GM18508 (cell line): ENCODE results near the gene SERPINB1.
"Not testable (repeated sequence)": the region's sequence is repeated elsewhere in the genome, so short reads cannot be mapped to it uniquely, and the experiment has no call there.

Experiments
- ATAC-seq: cut with Tn5 transposase; IDR thresholded peaks from one replicate; pipeline ENCODE4 v1.9.1; 2021; ENCODE audit warnings: moderate number of reproducible peaks; ENCODE audit not compliant: insufficient read depth, unreplicated experiment

The SERPINB1 gene

DNA sequence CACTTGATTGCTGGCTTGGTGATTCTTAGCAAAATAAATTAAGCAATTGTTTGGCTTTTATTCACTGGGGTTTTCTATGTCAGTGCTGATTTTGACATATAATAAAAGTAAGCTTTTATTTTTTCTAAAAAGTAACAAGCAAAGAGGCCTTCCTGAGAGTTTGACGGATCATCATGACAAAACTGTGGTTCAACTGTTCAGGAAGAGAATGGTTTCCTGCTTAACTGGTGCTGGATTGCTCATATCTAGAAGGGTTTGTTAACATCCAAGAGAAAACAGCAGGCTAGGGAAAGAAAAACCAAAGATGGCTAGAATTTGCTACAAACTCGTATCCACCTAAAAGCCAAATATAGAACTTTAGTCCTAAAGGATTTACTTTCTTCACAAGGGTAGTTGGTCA lies 21.2 kb downstream of the SERPINB1 start:
- no peak for ATAC-seq

DNA sequence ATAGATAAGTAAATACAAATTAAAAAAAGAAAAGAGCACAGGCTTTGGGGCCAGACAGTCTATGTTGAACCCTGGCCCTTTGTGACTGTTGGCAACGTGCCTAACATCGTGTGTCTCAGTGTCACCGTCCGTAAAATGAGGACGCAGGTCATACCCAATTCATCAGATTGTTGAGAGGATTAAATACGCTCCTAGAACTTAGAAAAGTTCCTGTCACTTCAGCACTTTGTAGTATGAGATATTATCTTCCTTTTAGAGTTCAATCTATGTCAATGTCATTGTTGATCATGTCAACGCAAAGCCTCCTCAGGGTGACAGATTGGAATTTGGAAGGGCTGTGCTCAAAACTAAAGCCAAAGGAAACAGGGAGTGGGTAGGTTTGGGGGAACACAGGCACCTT lies 21.7 kb downstream of the SERPINB1 start:
- no peak for ATAC-seq

DNA sequence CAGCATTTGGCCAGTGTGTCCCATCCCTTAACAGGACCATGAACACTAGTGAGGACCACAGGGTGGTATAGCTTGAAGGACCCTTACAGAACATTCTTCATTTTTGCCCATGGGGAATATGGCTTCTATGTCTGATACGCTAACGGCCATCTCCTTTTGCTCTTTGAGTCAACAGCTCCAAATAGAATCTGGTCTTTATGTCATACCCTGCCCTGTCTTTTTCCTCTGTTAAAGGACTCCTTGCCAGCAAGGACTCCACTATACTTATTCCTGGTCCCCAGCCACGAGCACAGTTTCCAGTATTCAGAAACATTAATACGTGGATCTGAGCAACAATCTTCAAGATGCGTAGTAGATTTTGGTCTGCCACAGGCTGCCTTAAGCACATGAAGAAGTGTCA lies 22.5 kb downstream of the SERPINB1 start:
- ATAC-seq, result no peak

DNA sequence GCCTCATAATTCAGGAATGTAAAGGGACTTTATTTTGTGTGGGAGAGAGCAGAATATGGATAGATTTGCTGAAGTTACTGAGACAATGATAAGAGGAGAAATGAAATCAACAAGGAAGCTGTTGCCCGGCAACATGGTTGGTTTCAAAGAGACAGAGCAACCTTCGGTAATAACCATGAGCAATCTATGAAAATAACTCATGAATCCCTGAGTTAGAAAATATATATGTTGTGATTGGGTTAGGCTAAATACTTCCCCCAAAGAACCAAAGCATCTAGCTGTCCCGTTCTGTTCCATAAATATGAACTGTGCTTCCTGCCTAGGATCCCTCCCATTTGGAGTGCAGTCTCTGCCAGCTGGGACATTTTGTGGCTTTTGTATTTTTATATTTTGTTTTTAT lies 23.1 kb downstream of the SERPINB1 start:
- no peak for ATAC-seq

DNA sequence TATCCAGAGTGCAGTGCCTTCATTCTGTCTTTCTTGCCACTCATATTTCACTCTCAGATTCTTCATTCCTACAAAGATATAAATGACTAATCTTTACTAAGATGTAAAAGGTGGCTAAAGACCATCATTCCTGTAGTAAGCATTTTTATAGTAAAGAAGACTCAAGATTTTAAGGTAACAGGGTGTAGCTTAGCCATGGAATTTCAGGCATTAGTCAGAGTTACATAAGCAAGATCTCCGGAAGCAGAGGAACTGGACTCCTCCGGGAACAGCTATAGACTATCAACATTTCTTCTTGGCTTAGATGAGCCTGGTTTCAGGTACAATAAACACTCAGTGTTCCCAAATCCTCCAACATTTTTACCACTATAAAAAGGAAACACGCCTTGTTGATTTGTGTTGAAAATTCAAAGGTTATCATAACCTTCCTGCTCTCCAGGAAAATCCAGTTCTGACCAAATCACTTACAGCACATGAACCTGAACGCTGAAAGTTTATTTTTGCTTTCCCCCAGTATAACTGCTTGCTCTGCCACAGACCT lies 23.7 kb downstream of the SERPINB1 start:
- no peak for ATAC-seq

DNA sequence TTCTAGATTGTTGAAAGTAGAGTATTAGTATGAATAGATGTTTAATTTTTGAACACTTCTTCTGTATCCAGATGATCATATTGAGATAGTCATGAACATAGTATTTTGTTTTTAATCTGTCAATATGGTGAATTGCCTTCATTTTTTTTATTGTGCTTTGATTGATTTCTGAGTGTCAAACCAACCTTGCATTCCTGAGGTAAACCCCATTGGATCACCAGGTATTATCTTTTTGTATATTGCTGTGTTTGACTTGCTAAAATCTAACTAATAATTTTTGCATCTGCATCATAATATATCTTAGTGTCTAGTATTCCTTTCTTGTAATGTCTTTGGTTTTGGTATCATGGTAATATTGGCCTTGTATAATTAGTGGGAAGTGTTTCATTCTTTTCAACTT lies 25.5 kb downstream of the SERPINB1 start:
- no peak for ATAC-seq

DNA sequence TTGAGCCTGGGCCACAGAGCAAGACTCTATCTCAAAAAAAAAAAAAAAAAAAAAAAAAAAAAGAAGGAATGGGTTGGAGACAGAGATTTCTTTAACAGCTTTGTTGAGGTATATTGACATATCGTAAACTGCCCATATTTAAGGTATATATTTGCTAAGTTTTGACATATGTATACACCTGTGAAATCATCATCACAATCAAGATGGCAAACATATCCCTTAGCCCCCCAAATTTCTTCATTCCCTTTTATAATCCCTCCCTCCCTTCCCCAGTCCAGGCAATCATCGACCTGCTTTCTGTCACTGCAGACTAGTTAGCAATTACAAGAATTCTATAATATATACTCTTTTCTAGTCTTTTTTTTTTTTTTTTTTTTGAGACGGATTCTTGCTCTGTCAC lies 29.0 kb downstream of the SERPINB1 start:
- ATAC-seq, result no peak

DNA sequence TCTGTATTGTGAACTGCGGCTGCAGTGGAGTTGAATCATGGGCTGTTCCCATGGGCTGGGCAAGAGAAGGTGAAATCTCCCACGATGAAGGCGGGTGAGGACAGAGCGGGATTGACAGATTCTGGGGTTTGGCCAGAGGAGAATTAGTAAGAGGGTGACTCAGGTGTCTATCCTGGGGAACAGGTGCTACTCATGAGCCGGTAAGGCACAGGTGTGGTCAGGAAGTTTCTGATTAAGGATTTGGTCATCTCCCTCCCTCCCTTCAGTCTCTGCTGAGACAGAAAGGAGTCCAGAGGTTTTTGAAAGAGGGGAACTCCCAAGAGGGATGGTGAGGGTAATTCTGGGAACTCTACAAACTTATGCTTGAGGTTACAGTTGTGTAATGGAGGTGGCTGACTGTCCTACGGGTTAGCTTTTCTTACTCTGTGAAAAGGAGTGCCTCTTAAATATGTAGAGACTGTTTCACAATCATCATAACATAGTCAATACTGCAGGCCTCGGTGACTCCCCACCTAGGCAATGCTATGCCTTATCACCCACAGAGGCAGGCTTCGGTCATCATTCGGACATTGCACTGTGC lies 31.5 kb downstream of the SERPINB1 start:
- ATAC-seq, result no peak

DNA sequence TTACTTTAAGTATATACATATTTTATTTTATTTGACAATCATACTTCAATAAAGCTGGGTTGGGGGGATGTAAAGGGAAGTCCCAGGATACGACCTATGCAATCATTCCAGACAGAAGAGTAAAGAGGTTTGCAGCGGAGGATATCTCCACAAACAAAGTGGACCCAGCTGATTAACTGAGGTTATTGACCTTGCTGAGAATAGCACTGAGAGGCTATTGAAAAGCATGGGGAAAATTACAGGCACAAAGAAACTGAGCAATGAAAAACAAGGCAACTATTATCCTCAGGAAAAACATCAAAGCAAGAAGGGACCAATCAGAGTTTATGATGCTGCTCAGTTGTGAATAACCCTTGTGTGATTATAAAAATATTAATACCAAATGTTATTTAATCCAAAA lies 32.6 kb downstream of the SERPINB1 start:
- ATAC-seq, result no peak

DNA sequence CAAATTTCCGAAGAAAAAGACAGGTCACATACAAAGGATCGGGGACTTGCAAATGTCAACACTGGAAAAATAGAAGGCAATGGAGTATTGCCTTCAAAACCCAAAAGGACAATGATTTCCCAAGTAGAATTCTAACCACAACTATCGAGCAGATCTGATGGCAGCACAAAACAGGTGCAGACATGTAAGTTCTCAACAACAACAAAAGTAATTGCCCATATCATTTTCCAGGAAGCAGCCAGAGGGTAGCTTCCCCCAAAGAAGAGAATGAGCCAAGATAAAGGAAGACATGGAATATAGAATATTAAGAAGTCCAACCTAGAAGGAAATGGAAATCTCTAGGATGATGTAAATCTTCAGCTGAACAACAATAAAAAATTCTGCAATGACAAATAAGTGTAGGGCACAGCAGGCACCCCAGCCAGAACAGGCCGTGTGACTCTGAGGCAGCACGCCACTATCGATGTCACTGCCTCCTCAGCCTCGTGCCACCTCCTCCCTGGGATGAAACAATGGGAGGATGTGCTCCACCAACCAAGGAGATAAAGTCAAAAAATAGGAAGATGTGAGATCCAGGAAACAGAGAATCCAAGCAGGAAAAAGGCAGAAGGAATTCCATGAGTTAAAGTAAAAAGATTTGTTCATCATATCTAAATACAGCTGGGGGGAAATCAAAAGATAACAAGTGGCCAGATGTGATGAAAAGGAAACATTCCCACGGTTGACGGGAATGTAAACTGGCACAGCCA lies 34.1 kb downstream of the SERPINB1 start:
- ATAC-seq, result no peak

DNA sequence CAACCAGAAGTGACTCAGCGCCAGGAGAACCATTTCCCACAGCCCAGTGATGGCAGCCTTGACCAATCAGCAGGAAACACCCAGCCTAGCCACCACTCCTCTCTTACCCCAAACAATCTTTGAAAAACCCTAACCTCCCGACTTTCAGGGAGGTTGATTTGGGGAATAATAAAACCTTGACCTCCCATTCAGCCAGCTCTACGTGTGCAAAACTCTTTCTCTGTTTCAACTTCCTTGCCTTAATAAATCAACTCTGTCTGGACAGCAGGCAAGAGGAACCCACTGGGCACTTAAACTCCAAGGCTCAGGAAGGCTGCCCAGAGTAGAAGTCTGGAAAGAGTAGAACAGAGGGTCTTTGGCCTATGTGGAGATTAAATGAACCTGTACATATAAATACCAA lies 35.0 kb downstream of the SERPINB1 start:
- no peak for ATAC-seq

DNA sequence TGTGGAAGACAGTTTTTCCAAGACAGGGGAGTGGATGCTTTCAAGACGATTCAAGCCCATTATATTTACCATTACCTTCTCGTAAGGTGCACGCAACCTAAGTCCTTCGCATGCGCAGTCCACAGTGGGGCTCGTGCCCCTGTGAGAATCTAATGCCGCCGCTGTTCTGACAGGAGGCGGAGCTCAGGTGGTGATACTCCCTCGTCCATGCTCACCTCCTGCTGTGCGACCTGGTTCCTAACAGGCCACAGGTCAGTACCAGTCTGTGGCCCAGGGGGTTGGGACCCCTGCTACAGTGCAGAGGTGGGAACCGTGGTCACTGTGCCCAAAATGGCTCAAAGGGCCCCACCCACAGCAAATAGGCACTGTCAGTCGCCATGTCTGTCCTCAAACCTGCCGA lies 36.6 kb downstream of the SERPINB1 start:
- ATAC-seq, result no peak

DNA sequence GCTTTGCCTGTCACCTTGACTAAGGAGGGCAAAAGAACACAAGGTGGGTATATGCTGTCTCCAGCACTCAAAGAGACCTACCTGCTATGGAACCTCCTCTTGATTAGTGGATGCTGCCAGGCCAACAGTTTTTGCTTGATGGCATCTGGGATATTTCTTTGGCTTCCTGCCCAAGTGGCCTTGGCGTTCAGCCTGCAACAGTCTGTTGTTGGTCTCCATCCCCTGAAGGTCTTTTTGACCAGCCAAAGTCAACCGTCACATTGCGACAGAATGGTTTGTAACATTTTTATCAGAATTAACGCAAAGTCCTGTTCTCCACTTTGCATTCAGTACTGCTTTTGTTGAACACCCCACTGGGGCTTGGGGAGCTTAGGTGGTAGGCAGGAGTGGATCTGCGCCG lies 37.1 kb downstream of the SERPINB1 start:
- ATAC-seq, result no peak

DNA sequence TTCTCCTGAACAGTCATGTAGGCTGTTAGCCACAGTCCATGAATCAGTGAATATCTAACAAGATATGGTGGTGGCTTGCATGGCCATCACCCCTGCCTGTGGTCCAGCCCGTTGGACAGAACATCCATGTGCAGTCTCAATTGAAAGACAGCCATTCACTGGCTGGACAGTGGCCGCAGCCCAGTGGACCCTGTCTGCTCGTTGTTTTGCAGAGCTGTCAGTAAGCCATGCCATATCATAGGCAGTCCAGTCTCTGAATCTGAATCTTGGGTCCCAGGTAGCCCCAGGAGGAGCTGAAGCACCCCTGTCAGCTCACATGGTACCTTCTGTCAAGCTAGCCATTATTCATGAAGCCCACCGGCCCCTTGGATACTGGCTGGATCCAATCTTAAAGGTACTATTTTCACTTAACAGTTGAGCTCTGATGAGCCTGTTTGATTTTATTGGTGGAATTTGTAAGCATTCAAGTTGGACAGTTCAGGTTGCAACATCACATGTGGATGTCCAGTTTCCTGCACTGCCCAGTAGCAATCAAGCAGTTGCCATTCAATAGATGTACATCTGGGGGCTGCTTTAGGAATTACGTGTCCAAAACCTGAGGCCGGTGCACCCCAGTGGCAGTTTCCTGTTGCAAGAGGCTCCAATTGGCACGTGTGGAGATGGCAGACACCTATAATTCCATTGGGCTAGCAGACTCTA lies 37.8 kb downstream of the SERPINB1 start:
- no peak for ATAC-seq

DNA sequence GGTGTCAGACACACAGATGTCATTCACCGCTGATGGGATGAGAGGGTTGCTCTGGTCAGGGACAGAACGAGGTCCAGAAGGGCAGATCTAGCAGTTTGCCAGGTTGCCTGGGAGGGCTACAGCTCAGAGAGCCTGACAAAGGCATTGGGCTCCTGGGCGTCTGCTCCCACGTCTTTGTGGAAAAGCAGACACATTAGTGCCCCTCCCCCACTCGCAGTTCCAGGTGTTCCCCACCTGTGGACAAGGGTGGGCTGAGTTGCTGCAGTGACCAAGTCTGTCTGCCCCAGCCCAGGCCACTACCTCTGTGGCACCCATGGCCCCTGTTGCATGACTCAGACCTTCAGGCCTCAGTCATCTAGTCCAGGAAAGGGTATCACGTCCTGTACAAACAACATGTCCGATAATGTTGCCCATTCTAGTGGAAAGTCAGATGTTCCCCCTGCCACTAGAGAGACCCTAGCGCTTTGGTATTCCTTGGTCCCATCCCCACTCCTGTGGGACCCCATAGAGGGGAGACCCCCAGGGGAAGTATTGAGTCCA lies 39.1 kb downstream of the SERPINB1 start:
- ATAC-seq, result no peak

DNA sequence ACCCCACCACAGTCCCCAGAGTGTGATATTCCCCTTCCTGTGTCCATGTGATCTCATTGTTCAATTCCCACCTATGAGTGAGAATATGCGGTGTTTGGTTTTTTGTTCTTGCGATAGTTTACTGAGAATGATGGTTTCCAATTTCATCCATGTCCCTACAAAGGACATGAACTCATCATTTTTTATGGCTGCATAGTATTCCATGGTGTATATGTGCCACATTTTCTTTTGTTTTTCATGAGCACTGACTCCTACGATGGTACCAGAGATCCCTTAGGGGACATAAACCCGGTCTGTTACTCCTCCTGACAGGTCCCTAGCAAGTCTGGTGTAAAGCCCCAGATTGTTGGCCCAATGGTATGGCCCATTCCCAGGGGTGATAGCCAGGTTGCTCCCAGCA lies 40.0 kb downstream of the SERPINB1 start:
- ATAC-seq, result not testable (repeated sequence)

DNA sequence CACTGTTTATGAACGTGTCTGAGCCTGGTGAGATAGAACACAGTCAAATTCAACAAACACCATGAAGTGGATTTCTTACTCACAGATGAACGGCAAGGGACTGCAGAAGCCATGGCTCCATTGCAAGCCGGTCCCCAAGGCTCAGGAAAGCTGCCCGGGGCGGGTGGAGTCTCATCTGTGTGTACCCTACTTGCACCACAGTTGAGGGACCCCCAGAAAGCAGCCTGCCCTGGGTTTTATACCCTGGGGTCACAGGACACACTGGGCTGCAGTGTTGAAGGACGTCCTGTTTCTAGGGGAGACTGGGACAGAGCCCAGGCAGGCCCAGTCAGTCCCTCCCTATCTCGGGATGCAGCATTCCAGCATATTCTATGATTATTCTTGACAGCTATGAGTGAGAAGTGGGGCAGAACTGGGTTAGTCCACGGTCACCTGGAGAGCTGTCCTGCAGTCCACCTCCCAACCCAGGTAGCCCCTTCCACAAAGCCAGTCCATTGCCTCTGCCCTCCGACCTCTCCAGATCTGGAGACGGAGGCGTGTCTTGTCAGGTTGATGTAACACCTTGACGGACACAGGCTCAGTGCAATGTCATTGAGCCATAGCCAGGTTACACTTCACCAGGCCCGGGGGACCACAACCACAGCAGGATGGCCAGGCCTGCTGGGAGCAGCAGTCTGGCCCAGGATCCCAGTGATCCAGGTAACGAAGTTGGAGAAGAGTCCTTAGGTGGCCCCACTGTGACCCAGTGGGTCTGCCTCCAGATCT lies 40.9 kb downstream of the SERPINB1 start:
- no peak for ATAC-seq

DNA sequence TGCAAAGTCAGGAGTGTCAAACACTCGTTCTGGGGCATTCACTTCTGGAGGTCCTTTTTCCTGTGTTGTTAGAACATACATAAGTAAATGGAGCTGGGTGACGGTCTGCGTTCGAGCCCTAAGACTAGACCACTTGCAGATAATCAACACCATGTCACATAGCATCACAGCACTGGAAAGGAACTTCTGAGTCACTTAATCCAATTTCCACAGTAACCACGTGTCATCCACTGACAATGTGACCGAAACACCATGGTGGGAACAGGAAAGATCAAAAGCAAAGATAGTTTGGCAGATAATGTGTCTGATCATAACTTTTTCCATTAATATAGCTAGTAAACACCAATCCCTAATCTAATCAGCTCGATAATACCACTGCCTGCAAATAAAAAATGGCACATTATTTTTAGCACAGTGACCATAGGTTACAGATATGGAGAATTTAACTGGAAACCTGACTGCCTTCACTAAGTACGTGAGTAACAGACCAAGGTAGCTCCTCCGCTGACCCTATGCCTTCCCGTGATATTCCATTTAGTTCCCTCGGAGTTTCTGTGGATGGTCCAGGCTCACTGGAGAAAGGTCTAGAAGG lies 41.6 kb downstream of the SERPINB1 start:
- ATAC-seq, result no peak

DNA sequence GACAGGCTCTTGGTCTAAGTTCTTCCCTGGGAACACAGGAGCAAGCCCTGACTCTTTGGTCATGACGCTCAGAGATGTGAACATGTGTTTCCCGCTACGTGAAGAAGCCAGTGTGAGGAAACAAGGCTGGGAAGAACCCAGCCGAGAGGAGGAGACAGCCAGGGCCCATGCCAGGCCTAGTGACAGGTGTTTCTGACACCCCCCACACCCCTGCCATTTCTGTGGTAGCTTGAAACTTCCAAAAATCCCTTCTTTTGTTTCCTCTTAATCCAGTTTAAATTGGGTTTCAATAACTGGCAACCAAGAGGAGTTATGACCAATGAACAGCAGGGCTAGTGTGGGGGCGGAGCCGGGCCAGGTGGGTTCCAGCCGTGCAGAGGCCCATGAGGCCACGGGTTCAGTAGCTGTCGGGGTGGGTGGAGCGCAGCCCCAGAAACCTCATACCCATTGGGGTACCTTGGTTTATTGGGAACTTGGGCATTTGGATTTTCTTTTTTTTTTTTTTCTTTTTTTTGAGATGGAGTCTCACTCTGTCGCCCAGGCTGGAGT lies 43.0 kb downstream of the SERPINB1 start:
- ATAC-seq, result no peak

DNA sequence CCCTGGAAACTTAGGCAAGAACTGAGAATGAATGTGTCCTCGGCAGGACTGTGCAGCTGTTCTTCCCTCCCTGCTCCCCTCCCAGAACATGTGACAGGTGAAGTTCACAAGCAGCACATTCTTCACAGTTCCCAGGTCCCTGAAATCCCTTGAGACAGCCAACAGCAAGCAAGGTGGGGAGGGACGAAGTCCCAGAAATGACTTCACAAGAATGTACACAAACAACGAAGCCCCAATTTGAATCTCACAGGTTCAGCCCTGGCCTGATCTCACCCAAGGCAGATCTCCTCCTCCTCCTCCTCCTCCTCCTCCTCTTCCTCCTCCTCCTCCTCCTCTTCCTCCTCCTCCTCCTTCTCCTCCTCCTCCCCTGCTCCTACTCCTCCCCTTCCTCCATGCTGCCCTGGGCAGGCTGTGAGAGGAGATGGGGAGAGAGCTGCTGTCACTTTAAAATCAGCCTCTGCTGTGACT lies 44.1 kb downstream of the SERPINB1 start:
- ATAC-seq, result no peak
